A673 (cell line): ENCODE results near the gene C20orf204. TPM values are rescaled to one million over a fixed set of nuclear protein-coding genes. Genes with fewer than 3 reads are reported as not detected.

ENCODE experiments used
- BruUV-seq: library from RNA; stranded (reverse); fragments of 400-500 nt; replicated peaks from 2 replicates; lab custom pipeline; 2021; lab: Mats Ljungman, UMichigan
- CTCF ChIA-PET: fragments of 300-600 bp; sonication (Branson Sonifier 250); formaldehyde crosslinking; loops from one replicate; lab custom pipeline; 2022; ENCODE audit warnings: antibody characterized with exemption; lab: Charles Lee
- POLR2A ChIA-PET: fragments of 300-600 bp; sonication (Branson Sonifier 250); formaldehyde crosslinking; loops from one replicate; lab custom pipeline; 2022; ENCODE audit warnings: antibody characterized with exemption; ENCODE audit not compliant: low non-redundant PET; lab: Charles Lee
- DNase-seq: peaks from one replicate; pipeline ENCODE4 v3.0.0-alpha.2; 2015; ENCODE audit warnings: low spot score
- H3K27ac ChIP-seq: fragments of 200-600 bp; sonication (generic); 2 replicates; pipeline ENCODE4 v1.5.1; 2016; ENCODE audit warnings: mixed run types, low read depth, mild to moderate bottlenecking, mixed read lengths, antibody characterized with exemption, low read length; ENCODE audit not compliant: poor library complexity, severe bottlenecking
- H3K27me3 ChIP-seq: fragments of 200-600 bp; sonication (generic); replicated peaks from 2 replicates; pipeline ENCODE4 v1.6.1; 2017; ENCODE audit warnings: mixed run types, low read depth, mild to moderate bottlenecking, mixed read lengths, antibody characterized with exemption, low read length; ENCODE audit not compliant: insufficient read depth, poor library complexity
- H3K36me3 ChIP-seq: fragments of 200-600 bp; sonication (generic); 2 replicates; pipeline ENCODE4 v1.6.1; 2016; ENCODE audit warnings: mixed run types, mild to moderate bottlenecking, mixed read lengths, antibody characterized with exemption, low read length; ENCODE audit not compliant: insufficient read depth, poor library complexity, severe bottlenecking
- H3K4me1 ChIP-seq: fragments of 200-600 bp; sonication (generic); 2 replicates; pipeline ENCODE4 v1.6.1; 2017; ENCODE audit warnings: mixed run types, mild to moderate bottlenecking, mixed read lengths, antibody characterized with exemption, low read length; ENCODE audit not compliant: insufficient read depth, poor library complexity, severe bottlenecking
- H3K4me3 ChIP-seq: fragments of 200-600 bp; sonication (generic); 2 replicates; pipeline ENCODE4 v1.5.1; 2016; ENCODE audit warnings: low read depth, mixed run types, mild to moderate bottlenecking, mixed read lengths, low read length; ENCODE audit not compliant: poor library complexity, severe bottlenecking
- H3K9me3 ChIP-seq: fragments of 200-600 bp; sonication (generic); 2 replicates; pipeline ENCODE4 v1.6.1; 2016; ENCODE audit warnings: mixed run types, low read depth, mild to moderate bottlenecking, mixed read lengths, antibody characterized with exemption, low read length; ENCODE audit not compliant: poor library complexity, severe bottlenecking
- EZH2 ChIP-seq: fragments of 200-600 bp; sonication (generic); IDR thresholded peaks from 2 replicates; pipeline ENCODE4 v1.6.1; 2017; ENCODE audit warnings: borderline replicate concordance, low read depth, mild to moderate bottlenecking, mixed read lengths, antibody characterized with exemption, low read length; ENCODE audit not compliant: poor library complexity, severe bottlenecking
- intact Hi-C: fragments of 100-400 bp; cut with micrococcal nuclease; formaldehyde crosslinking; loops from one replicate; pipeline ENCODE4 v1.10.0; 2022; ENCODE audit not compliant: unreplicated experiment
- total RNA-seq: library from RNA; stranded (reverse); gene quantifications from 2 replicates; pipeline ENCODE4 v1.2.3, GENCODE V29; 2021
- TF ChIP-seq, protein P1 (sequence below): fragments of 300-800, 200-600 bp; sonication (generic); conservative IDR thresholded peaks from 2 replicates; pipeline ENCODE4 v1.5.1; 2017; ENCODE audit warnings: low read depth, mild to moderate bottlenecking, antibody characterized with exemption, low read length, moderate library complexity, mixed read lengths

C20orf204 gene
- total RNA-seq, 1 experiment from 2014 or later, result 2.5 TPM

DNA sequence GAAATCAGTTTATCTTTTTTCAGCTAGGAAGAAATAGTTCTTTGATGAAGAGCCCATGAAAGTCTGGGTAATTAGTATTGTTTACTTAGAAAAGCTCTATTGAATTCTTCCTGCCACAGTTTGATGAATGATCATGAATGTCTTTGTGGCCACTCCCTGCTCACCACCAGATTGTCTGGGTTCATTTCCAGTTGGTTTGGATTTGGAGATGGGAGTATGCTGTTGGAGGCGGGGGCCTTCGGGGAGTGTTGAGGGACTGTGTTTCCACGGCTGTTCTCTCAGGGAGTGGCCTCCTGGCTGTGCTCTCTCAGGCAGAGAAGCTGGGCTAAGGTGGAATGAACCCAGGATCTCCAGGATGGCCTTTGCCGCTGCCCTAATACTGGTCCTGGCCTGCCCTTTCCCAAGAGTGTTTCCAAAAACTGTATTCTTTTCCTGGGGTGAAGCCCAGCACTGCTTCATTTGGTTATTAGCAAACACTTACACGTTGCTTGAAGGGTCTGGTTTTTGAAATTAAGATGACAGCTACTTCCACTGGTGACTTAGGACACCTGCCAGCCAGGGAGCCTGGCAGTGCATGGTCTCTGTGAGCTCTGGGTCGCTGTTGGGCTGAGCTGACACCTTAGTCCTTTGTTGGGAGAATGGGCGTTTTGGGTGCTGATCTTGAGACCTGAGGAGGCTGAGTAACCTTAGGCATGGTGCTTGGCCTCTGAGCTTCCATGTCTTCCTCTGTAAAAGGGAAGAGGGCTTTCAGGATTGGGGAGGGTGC lies 31.8 kb upstream of the C20orf204 start:
- TF ChIP-seq, protein P1, sequence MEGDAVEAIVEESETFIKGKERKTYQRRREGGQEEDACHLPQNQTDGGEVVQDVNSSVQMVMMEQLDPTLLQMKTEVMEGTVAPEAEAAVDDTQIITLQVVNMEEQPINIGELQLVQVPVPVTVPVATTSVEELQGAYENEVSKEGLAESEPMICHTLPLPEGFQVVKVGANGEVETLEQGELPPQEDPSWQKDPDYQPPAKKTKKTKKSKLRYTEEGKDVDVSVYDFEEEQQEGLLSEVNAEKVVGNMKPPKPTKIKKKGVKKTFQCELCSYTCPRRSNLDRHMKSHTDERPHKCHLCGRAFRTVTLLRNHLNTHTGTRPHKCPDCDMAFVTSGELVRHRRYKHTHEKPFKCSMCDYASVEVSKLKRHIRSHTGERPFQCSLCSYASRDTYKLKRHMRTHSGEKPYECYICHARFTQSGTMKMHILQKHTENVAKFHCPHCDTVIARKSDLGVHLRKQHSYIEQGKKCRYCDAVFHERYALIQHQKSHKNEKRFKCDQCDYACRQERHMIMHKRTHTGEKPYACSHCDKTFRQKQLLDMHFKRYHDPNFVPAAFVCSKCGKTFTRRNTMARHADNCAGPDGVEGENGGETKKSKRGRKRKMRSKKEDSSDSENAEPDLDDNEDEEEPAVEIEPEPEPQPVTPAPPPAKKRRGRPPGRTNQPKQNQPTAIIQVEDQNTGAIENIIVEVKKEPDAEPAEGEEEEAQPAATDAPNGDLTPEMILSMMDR, result no peak
- no peak for TF ChIP-seq EZH2
- no peak overlapping the region for H3K27ac ChIP-seq
- H3K4me3 ChIP-seq, result no peak overlapping the region
- POLR2A ChIA-PET, result no interaction called here
- no peaks in the 10 kb centered on the region for H3K4me1 ChIP-seq
- intact Hi-C loops, result no loop called here
- peaks cover 50% of the 10 kb centered on the region for H3K36me3 ChIP-seq
- BruUV-seq, result no TSS peak
- H3K27me3 ChIP-seq, result no peaks in the 10 kb centered on the region
- H3K9me3 ChIP-seq, result no peaks in the 10 kb centered on the region
- DNase-seq, result no peak
- CTCF ChIA-PET, result no interaction called here

DNA sequence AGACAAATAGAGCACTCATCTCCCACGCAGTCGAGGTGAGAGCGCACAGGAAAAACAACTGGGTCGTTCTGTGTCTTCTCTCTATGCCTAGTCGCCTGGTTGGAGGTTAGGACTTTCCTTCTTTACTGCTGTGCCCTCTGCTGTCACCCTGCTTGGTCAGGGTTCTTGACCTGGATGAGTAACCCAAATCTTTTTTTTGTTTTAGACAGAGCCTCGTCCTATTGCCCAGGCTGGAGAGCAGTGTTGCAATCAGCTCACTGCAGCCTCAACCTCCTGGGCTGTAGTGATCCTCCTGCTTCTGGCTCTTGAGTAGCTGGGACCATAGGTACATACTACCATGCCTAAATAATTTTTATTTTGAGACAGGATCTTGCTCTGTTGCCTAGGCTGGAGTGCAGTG lies 30.6 kb upstream of the C20orf204 start:
- intact Hi-C loops, result no loop called here
- H3K9me3 ChIP-seq, result no peaks in the 10 kb centered on the region
- TF ChIP-seq EZH2, result no peak
- TF ChIP-seq, protein P1, result no peak
- DNase-seq, result no peak
- no peaks in the 10 kb centered on the region for H3K4me1 ChIP-seq
- ChIA-PET POLR2A (no interaction called here), CTCF (no interaction called here)
- BruUV-seq, result no TSS peak
- no peak overlapping the region for H3K27ac ChIP-seq
- no peaks in the 10 kb centered on the region for H3K27me3 ChIP-seq
- H3K4me3 ChIP-seq, result no peak overlapping the region
- peaks cover 43% of the 10 kb centered on the region for H3K36me3 ChIP-seq

DNA sequence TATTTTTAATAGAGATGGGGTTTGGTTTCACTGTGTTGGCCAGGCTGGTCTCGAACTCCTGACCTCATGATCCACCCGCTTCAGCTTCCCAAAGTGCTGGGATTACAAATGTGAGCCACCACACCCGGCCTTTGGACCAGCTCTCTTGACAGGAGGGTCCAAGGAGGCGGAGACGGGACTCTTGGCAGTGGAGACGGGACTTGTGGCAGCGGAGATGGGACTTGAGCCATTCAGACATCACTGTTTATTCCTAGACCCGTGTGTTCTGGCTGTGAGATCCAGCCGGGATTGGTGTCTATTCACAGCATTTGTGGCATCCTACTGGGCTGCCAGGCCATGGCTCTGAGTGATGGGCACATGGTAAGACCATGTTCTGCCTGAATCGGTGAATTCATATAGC lies 29.5 kb upstream of the C20orf204 start:
- BruUV-seq, result no TSS peak
- TF ChIP-seq, protein P1, result no peak
- no peak for TF ChIP-seq EZH2
- H3K4me3 ChIP-seq, result no peak overlapping the region
- H3K9me3 ChIP-seq, result no peaks in the 10 kb centered on the region
- H3K36me3 ChIP-seq, result peaks cover 46% of the 10 kb centered on the region
- H3K27ac ChIP-seq, result no peak overlapping the region
- H3K27me3 ChIP-seq, result no peaks in the 10 kb centered on the region
- DNase-seq, result no peak
- intact Hi-C loops, result no loop called here
- ChIA-PET POLR2A (no interaction called here), CTCF (no interaction called here)
- no peaks in the 10 kb centered on the region for H3K4me1 ChIP-seq
